ENCODE data around the gene ANKRD28.

Gene ANKRD28

DNA sequence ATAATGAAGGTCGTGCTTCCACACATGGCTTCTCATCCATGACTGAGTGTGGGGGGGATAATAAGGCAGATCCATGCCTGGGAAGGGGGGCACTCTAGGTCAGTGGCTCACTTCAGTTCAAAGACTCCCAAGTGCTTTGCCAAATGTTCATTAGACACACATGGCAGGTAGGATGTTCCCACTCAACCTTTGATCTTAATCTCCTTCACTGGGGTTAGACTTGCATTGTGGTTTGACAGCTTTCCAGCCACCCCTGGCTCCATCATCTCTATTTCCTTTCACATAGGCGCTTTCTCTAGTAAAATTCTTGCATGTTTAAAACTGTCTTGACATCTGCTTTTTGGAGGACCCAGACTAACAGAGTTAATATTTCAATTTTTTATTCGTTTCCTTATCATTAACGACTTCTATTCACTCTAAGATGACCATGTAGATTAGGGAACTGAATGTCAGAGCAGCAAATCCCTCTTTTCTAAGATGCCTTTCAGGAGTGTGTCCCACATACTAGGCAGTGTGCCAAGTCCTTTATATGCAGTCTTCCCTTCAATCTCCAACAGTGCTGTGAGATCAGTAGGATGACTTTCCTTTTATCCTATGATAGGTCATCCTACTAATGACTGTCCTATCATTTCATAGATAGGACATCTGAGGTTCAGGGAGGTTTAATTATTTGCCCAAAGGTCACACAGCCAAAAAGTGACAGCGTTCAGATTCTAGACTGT lies 138.4 kb downstream of the ANKRD28 start:
- Histone ChIP-seq H3K27ac (ENCODE audit: low read length) (no peak overlapping the region), H3K36me3 (ENCODE audit: control insufficient read depth in 1 of 2, insufficient read depth in 2 of 2, low read length in 2 of 2) (no peaks in the 10 kb centered on the region)

DNA sequence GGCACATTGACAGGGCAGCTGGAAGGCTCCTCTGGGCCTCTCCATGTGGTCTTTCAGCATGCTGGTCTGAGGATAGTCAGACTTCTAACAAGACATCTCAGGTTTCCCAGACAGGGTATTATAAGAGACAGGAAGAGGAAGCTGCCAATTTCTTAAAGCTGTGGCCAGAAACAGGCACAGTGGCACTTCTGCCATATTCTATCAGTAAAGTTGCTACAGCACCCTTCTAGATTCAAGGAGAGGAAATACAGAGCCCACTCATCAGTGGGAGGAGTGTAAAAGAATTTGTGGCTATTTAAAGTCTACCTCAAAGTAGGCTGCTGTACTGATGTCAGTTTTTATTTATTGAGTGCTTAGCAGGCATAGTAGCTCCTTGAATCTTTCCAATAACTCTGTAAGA lies 140.8 kb downstream of the ANKRD28 start:
- H3K4me1 ChIP-seq (ENCODE audit: control insufficient read depth in 1 of 2, insufficient read depth in 2 of 2, low read length in 2 of 2) = no peaks in the 10 kb centered on the region
- no peak overlapping the region for H3K27ac ChIP-seq (ENCODE audit: low read length)
- H3K36me3 ChIP-seq (ENCODE audit: control insufficient read depth in 1 of 2, insufficient read depth in 2 of 2, low read length in 2 of 2) = no peaks in the 10 kb centered on the region
- no peaks in the 10 kb centered on the region for H3K27me3 ChIP-seq (ENCODE audit: low read depth, low read length)
- H3K9me3 ChIP-seq (ENCODE audit: control insufficient read depth in 1 of 2, low read length in 2 of 2) = peaks cover 12 to 13% of the 10 kb centered on the region in 2 donors
- no peak overlapping the region for H3K4me3 ChIP-seq (ENCODE audit: low read depth in 1 of 2, low read length in 2 of 2)

More for the DNA sequence above, 138.4 kb downstream of the ANKRD28 start:
- peaks cover 12 to 13% of the 10 kb centered on the region in 2 donors for H3K9me3 ChIP-seq (ENCODE audit: control insufficient read depth in 1 of 2, low read length in 2 of 2)
- no peaks in the 10 kb centered on the region for H3K4me1 ChIP-seq (ENCODE audit: control insufficient read depth in 1 of 2, insufficient read depth in 2 of 2, low read length in 2 of 2)
- no peaks in the 10 kb centered on the region for H3K27me3 ChIP-seq (ENCODE audit: low read depth, low read length)
- no peak overlapping the region for H3K4me3 ChIP-seq (ENCODE audit: low read depth in 1 of 2, low read length in 2 of 2)

DNA sequence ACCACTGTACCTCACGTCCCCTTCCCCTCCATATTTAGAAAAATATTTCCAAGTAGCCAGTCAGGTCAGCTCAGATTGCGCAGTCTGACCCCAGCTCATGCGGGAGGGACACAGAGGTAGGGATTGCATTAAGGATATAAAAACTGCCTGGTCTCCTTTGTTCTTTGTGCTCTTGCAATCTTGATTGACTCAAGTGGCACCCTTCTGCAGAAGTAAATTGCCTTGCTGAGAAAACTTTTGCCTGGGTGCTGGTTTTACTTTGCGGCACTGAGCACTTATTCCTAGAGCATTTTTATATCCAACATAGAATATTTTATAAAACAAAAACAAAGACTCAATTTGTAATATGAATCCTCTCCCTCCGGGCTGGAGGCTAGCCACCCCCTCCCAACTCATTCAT lies 141.4 kb downstream of the ANKRD28 start:
- Histone ChIP-seq H3K9me3 (ENCODE audit: control insufficient read depth in 1 of 2, low read length in 2 of 2) (peaks cover 12 to 13% of the 10 kb centered on the region in 2 donors), H3K4me1 (ENCODE audit: control insufficient read depth in 1 of 2, insufficient read depth in 2 of 2, low read length in 2 of 2) (no peaks in the 10 kb centered on the region), H3K27me3 (ENCODE audit: low read depth, low read length) (no peaks in the 10 kb centered on the region), H3K4me3 (ENCODE audit: low read depth in 1 of 2, low read length in 2 of 2) (no peak overlapping the region), H3K27ac (ENCODE audit: low read length) (no peak overlapping the region), H3K36me3 (ENCODE audit: control insufficient read depth in 1 of 2, insufficient read depth in 2 of 2, low read length in 2 of 2) (no peaks in the 10 kb centered on the region)

DNA sequence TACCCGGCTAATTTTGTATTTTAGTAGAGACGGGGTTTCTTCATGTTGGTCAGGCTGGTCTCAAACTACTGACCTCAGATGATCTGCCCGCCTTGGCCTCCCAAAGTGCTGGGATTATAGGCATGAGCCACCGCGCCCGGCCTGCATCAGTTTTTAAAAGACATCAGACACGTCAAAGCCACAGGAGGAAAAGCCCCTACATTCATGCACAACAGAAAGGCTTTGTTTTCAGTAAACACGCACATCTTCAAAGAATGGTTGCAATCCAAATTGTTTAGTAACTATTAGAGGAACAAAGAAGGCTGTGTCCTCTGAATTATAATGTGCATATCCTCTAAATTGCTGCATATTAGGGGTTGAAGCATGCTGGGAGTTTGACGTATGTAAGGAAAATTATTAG lies 142.9 kb downstream of the ANKRD28 start:
- H3K4me3 ChIP-seq (ENCODE audit: low read depth in 1 of 2, low read length in 2 of 2) = no peak overlapping the region
- no peak overlapping the region for H3K27ac ChIP-seq (ENCODE audit: low read length)
- no peaks in the 10 kb centered on the region for H3K36me3 ChIP-seq (ENCODE audit: control insufficient read depth in 1 of 2, insufficient read depth in 2 of 2, low read length in 2 of 2)
- H3K27me3 ChIP-seq (ENCODE audit: low read depth, low read length) = no peaks in the 10 kb centered on the region
- no peaks in the 10 kb centered on the region for H3K4me1 ChIP-seq (ENCODE audit: control insufficient read depth in 1 of 2, insufficient read depth in 2 of 2, low read length in 2 of 2)
- H3K9me3 ChIP-seq (ENCODE audit: control insufficient read depth in 1 of 2, low read length in 2 of 2) = peaks cover 12 to 13% of the 10 kb centered on the region in 2 donors

DNA sequence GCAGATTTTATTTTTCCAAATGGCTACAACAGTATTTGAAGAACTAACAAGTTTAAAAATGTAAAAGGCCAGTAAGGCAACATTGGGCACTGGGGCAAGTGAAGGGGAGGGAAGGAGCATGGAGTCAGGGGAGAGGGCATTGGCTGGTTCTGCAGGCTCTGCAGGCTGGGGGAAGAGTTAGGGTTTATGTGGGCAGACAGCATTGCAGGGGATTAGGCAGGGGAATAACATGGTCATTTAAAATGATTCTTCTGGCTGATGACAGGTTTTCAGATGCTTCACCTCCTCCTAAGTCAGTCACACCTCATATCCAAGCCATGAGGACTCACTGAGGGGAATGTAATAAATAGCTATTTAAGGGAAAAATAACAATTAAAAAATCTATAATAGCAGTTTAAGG lies 143.7 kb downstream of the ANKRD28 start:
- Histone ChIP-seq H3K27me3 (ENCODE audit: low read depth, low read length) (no peaks in the 10 kb centered on the region), H3K4me1 (ENCODE audit: control insufficient read depth in 1 of 2, insufficient read depth in 2 of 2, low read length in 2 of 2) (no peaks in the 10 kb centered on the region), H3K9me3 (ENCODE audit: control insufficient read depth in 1 of 2, low read length in 2 of 2) (peaks cover 12 to 13% of the 10 kb centered on the region in 2 donors), H3K4me3 (ENCODE audit: low read depth in 1 of 2, low read length in 2 of 2) (no peak overlapping the region), H3K27ac (ENCODE audit: low read length) (no peak overlapping the region), H3K36me3 (ENCODE audit: control insufficient read depth in 1 of 2, insufficient read depth in 2 of 2, low read length in 2 of 2) (no peaks in the 10 kb centered on the region)

DNA sequence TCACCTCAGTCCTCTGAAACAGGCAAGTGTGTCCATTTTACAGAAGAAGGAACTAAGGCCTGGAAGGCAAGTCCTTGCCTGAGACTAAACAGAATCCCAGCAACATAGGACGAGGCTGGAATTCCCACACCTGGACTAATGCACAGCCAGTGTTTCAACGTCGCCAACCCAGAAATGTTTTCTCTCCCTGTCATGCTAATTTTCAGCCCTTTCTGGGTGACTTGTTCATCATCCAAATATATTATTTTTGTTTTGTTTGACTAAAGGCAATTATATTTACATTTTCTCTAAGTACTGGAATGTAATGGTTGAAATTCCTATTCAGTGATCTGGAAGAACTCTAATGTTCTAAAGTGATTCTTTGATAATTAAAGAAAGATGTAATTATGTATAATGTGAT lies 144.5 kb downstream of the ANKRD28 start:
- no peak overlapping the region for H3K4me3 ChIP-seq (ENCODE audit: low read depth in 1 of 2, low read length in 2 of 2)
- H3K27ac ChIP-seq (ENCODE audit: low read length) = no peak overlapping the region
- peaks cover 12 to 13% of the 10 kb centered on the region in 2 donors for H3K9me3 ChIP-seq (ENCODE audit: control insufficient read depth in 1 of 2, low read length in 2 of 2)
- H3K27me3 ChIP-seq (ENCODE audit: low read depth, low read length) = no peaks in the 10 kb centered on the region
- H3K36me3 ChIP-seq (ENCODE audit: control insufficient read depth in 1 of 2, insufficient read depth in 2 of 2, low read length in 2 of 2) = no peaks in the 10 kb centered on the region
- peaks cover 0 to 1% of the 10 kb centered on the region in 2 donors for H3K4me1 ChIP-seq (ENCODE audit: control insufficient read depth in 1 of 2, insufficient read depth in 2 of 2, low read length in 2 of 2)

DNA sequence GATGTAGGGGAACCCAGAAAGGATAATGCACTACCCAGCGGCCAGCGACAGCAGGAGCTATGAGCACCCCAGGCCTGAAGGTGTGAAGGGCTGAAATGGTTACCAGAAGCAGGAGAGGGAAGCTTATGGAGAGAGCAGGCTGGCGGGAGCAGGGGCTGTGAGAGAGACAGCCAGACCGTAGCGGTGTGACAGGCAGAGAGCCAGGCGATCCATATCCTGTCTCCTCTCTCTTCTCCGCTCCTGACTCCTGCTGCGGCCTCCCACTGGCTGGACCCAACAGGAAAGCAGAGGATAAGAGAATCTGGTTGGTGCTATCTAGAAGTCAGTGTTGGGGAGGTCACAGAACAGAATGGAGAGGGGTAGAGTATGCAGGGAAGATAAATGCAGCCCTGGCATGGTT lies 146.4 kb downstream of the ANKRD28 start:
- Histone ChIP-seq H3K27ac (ENCODE audit: low read length) (no peak overlapping the region), H3K4me3 (ENCODE audit: low read depth in 1 of 2, low read length in 2 of 2) (no peak overlapping the region), H3K9me3 (ENCODE audit: control insufficient read depth in 1 of 2, low read length in 2 of 2) (peaks cover 4 to 5% of the 10 kb centered on the region in 2 donors), H3K27me3 (ENCODE audit: low read depth, low read length) (no peaks in the 10 kb centered on the region), H3K4me1 (ENCODE audit: control insufficient read depth in 1 of 2, insufficient read depth in 2 of 2, low read length in 2 of 2) (peaks cover 4 to 15% of the 10 kb centered on the region in 2 donors), H3K36me3 (ENCODE audit: control insufficient read depth in 1 of 2, insufficient read depth in 2 of 2, low read length in 2 of 2) (peaks cover 0 to 5% of the 10 kb centered on the region in 2 donors)

DNA sequence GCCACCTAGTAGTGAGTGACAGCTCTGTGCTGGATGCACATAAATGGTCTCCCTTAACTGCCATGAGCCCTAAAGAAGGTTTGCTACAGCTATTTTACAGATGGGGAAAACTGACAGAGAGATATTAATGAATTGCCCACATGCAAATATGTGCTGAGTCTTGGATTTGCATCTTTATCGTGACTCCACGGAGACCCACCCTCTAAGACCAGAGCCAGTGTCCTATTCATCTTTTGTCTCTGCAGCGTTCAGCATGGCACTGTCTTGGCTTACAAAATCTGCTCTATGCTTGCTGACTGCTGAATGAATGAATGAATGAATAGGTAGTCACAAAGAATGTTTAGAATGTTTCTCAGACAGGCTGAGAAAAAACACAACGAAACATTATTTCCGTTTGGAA lies 147.9 kb downstream of the ANKRD28 start:
- H3K4me1 ChIP-seq (ENCODE audit: control insufficient read depth in 1 of 2, insufficient read depth in 2 of 2, low read length in 2 of 2) = peaks cover 5 to 18% of the 10 kb centered on the region in 2 donors
- H3K4me3 ChIP-seq (ENCODE audit: low read depth in 1 of 2, low read length in 2 of 2) = no peak overlapping the region
- H3K27me3 ChIP-seq (ENCODE audit: low read depth, low read length) = no peaks in the 10 kb centered on the region
- no peak overlapping the region for H3K27ac ChIP-seq (ENCODE audit: low read length)
- H3K9me3 ChIP-seq (ENCODE audit: control insufficient read depth in 1 of 2, low read length in 2 of 2) = no peaks in the 10 kb centered on the region
- H3K36me3 ChIP-seq (ENCODE audit: control insufficient read depth in 1 of 2, insufficient read depth in 2 of 2, low read length in 2 of 2) = peaks cover 2 to 9% of the 10 kb centered on the region in 2 donors

DNA sequence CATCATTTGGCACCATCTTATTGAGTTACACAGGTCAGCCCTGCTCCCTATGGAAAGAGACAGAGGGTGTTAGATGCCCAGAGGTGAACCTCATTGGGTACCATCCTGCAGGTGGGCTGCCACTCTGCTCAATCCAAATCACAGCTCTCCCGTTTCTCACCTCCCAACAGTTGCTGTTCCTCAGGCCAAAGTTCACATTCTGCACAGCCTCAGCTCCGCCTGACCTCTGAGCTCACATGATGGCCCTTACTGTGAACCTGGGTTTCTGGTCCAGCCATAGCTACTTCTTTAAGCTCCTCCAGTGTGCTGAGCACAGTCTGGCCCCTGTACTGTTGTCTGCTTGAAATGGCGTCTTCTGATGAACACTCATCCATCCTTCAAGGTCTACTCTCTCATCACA lies 148.4 kb downstream of the ANKRD28 start:
- no peaks in the 10 kb centered on the region for H3K27me3 ChIP-seq (ENCODE audit: low read depth, low read length)
- no peaks in the 10 kb centered on the region for H3K9me3 ChIP-seq (ENCODE audit: control insufficient read depth in 1 of 2, low read length in 2 of 2)
- H3K36me3 ChIP-seq (ENCODE audit: control insufficient read depth in 1 of 2, insufficient read depth in 2 of 2, low read length in 2 of 2) = peaks cover 7 to 10% of the 10 kb centered on the region in 2 donors
- no peak overlapping the region for H3K27ac ChIP-seq (ENCODE audit: low read length)
- H3K4me1 ChIP-seq (ENCODE audit: control insufficient read depth in 1 of 2, insufficient read depth in 2 of 2, low read length in 2 of 2) = peaks cover 5 to 18% of the 10 kb centered on the region in 2 donors
- H3K4me3 ChIP-seq (ENCODE audit: low read depth in 1 of 2, low read length in 2 of 2) = no peak overlapping the region

DNA sequence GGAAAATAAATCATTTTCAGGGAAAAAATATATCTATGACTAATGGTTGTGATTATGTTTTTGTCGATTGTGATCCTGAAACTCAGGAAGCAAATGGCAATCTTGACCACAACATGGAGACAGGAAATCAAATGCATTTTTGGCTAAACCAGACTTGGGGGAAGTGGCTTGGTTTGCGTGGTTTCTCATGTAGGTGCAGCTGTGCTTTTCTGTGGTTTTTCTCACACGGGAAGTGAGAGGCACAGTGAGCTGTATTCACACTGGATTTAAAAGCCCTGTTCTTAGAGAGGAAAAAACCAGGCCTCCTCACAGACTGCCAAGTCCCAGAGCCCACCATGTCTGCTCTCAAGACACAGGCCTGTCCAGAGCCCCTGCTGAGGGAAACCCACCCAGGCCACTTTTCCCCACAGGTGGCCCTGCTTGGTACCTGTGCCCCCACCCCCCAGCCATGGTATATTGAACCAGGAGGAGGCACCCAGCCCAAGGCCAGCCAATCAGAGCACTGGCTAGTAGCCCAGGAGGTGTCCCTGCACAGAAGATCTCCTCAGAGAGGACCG lies 150.1 kb downstream of the ANKRD28 start:
- H3K4me3 ChIP-seq (ENCODE audit: low read depth in 1 of 2, low read length in 2 of 2) = no peak overlapping the region
- H3K27me3 ChIP-seq (ENCODE audit: low read depth, low read length) = no peaks in the 10 kb centered on the region
- H3K27ac ChIP-seq (ENCODE audit: low read length) = peak overlapping the region; percentile 84
- H3K36me3 ChIP-seq (ENCODE audit: control insufficient read depth in 1 of 2, insufficient read depth in 2 of 2, low read length in 2 of 2) = peaks cover 8 to 10% of the 10 kb centered on the region in 2 donors
- peaks cover 5 to 18% of the 10 kb centered on the region in 2 donors for H3K4me1 ChIP-seq (ENCODE audit: control insufficient read depth in 1 of 2, insufficient read depth in 2 of 2, low read length in 2 of 2)
- no peaks in the 10 kb centered on the region for H3K9me3 ChIP-seq (ENCODE audit: control insufficient read depth in 1 of 2, low read length in 2 of 2)

DNA sequence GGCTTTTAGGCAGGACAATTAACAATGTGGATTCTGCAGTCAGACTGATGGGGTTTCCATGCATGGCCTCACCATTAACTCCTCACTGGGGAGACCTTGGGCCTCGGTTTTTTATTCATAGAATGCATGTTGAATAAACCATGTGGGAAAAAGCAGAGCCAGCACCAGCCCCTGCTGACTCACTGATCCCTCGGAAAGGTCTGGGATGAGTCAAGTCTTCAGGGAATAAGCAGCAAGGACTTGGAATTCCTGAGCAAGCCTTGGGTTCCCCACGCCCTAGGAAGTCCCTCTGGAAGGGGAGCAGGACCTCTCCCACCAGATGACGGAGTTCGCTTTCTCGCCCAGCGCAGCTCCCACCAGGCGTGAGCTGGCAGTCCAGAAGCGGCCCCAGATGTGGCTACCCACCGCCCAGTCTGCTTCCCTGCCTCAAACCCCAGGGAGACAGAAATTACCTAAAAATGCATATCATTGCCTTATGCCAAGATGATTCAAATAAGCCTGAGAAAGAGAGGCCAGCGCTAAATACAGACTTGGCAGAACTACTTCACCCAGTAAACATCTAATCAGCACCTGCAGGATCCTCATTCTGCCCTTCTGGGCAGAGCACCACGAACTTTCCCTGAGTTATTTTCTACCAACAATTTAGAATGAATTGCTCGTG lies 150.8 kb downstream of the ANKRD28 start:
- peaks cover 8 to 10% of the 10 kb centered on the region in 2 donors for H3K36me3 ChIP-seq (ENCODE audit: control insufficient read depth in 1 of 2, insufficient read depth in 2 of 2, low read length in 2 of 2)
- peak overlapping the region; percentile 84 for H3K27ac ChIP-seq (ENCODE audit: low read length)
- no peaks in the 10 kb centered on the region for H3K9me3 ChIP-seq (ENCODE audit: control insufficient read depth in 1 of 2, low read length in 2 of 2)
- H3K27me3 ChIP-seq (ENCODE audit: low read depth, low read length) = no peaks in the 10 kb centered on the region
- peak overlapping the region in 1 of 2 donors; percentile 27 for H3K4me3 ChIP-seq (ENCODE audit: low read depth in 1 of 2, low read length in 2 of 2)
- peaks cover 5 to 18% of the 10 kb centered on the region in 2 donors for H3K4me1 ChIP-seq (ENCODE audit: control insufficient read depth in 1 of 2, insufficient read depth in 2 of 2, low read length in 2 of 2)

Measured in muscle layer of duodenum (tissue), 2 donors.